Right hindlimb (tissue), 1 donor: ENCODE results near the gene SLCO4A1.
A peak's percentile ranks its signal among the peaks of the same experiment; 100 is the strongest.

Experiments used
- DNase-seq: peaks from one replicate; pipeline ENCODE4 v3.0.0-alpha.2; 2018

Gene SLCO4A1

DNA sequence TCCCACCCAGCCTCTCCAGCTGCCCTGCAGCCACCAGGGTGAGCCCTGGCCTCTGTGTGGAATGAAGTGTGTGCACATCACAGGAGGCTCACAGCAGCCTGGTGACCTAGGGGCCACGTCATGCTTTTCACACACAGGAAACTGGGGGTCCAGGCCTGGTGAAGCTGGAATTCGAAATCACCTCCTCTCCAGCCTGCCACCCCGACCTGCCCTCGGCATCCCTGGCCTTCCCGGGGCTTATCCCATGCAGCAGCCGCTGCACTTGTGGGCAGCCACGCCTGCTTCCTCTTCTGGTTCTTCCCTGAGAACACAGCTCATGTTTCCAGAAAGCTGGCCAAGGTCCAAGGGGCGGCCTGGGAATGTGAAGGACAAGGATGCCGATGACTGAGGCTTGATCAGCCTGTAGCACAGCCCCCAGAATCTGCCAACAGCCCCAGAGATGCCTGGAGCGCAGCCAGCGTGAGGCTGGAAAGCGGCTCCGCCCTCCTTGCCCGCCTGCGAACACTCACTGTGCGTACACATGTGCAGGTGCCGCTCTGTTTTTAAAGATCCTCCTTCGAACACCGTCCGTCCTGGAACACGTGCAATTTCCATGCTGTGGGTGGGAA is 62.1 kb downstream of the SLCO4A1 start:
- peak; percentile 95 for DNase-seq

DNA sequence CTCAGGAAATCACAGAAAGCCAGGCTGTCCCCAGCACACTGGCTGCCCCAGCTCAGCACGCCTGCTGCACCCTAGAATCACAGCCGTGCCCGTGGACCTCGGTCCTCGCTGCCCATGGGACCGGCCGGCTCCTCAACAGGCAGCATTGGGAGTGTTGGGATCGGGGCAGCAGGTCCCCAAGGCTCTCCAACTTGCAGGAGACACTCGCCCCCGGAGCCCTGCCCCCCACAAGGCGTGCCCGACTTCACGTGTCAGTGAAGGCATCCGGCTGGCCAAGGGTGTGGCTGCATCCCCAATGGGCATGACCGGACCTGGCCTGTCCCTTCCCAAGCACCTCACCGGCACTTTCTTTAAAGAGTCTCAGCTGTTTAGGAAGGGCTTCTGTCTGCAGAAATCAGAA is 63.3 kb downstream of the SLCO4A1 start:
- no peak for DNase-seq

DNA sequence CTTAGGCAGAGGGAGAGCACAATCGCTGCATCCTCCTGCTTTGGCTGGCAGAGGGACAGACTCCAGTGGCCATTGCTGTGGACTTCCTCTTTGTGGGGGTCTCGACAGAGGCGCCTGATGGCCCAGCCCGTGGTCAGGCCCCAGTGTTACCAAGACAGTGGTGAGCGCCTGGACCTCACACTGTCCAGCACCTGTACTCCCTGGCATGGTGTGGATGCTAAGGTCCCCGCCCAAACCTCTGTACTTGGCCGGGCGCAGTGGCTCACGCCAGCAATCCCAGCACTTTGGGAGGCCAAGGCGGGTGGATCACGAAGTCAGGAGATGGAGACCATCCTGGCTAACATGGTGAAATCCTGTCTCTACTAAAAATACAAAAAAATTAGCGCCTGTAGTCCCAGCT is 64.0 kb downstream of the SLCO4A1 start:
- no peak for DNase-seq

DNA sequence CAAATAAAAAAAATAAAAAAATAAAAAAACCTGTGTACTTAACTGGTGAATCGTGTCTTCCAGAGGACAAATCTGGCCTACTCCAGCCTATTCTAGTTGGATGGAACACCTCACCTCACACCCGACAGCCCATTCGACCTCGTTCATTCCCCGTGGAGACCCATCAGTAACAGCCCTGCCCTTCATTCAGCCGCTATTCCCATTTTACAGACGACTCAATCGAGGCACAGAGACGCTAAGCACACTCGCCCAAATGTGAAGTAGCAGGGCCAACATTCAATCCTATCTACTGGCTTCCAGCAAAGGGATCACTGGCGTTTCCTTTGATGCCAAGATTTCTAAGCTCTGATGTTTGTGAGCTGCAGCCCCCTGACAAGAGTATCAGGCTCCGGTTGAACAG is 64.6 kb downstream of the SLCO4A1 start:
- DNase-seq, result no peak

DNA sequence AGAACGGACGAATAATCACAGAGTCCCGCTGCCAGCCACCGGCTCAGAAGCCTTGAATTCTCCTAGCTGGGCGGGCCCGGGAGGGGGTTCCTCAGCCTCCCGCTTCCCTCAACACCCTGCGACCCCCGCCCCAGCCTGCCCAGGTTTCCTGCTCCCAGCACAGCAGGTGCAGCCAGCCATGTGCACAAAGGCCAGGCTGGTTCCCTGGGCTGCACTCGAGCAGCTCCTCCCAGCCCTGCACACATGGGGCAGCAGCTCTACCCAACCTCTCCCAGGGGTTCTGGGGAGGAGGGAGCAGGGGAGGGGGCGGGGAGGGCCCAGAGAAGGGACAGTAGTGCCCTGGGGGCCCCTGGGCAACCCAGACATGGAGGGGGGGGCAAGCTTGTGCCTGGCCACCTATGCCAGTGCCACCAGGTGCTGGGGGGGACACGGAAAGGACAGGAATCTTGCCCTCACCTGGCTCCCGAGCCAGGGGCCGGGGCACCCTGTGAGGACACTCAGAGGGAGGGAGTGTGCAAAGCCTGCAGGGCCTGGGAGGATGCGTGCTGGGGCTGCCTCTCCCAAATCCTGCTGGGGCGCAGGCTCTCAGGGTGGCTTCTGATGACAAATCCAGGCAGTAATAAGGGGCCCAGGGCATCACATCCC is 65.1 kb downstream of the SLCO4A1 start:
- DNase-seq, result no peak

DNA sequence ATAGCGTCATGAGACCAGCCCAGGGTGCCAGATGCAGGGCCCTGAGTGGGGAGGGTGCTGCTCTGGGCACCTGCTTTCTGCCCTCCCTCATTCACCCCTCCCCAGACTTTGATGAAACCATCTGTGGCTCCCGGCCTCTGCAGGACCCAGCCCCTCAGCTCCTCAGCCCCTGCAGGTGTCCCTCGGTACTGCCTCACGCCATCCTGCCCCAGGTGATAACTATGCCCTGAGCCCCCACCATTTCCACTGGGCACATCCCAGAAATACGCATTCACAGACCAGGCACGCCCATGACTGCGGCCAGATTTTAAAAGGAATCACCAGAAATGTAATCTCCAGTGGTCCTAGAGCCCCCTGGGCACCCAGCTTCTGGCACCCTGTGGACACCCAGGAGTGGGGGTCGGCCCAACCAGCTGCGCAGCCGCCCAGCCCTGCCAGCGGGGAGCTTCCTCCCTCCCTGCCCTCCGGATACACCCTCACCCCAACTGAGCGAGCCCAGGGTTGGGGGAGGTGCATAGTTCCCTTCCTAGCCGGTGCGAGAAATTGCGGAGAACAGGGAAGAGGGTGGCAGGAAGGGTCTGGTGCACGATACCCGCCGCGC is 65.7 kb downstream of the SLCO4A1 start:
- DNase-seq, result no peak

DNA sequence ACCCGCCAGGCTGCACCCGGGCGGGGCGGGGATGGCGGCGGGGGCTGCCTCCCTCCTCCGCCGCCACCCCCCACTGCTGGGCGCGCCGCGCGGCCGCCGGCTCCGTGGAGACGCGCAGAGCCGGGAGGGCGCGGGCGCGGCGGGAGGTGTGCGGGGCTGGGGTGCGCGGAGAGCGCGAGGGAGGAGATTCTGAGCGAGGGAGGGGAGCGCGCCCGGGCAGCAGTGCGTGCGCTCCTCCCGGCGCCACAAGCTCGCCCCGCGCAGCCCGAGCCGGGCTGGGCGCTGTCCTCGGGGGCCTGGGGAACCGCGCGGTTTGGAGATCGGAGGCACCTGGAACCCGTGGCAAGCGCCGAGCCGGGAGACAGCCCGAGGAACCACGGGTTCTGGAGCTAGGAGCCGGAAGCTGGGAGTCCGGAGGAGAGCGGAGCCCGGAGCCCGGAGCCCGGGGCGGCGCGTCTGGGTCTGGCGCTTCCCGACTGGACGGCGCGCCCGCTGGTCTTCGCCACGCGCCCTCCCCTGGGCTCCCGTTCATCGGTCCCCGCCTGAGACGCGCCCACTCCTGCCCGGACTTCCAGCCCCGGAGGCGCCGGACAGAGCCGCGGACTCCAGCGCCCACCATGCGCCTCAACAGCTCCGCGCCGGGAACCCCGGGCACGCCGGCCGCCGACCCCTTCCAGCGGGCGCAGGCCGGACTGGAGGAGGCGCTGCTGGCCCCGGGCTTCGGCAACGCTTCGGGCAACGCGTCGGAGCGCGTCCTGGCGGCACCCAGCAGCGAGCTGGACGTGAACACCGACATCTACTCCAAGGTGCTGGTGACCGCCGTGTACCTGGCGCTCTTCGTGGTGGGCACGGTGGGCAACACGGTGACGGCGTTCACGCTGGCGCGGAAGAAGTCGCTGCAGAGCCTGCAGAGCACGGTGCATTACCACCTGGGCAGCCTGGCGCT is 66.6 kb downstream of the SLCO4A1 start, which contains the start of gene NTSR1:
NTSR1 (plus strand) TSS at position 246 of the 946 bp plus-strand sequence; CDS start at position 618, 372 bp downstream.
- no peak for DNase-seq

DNA sequence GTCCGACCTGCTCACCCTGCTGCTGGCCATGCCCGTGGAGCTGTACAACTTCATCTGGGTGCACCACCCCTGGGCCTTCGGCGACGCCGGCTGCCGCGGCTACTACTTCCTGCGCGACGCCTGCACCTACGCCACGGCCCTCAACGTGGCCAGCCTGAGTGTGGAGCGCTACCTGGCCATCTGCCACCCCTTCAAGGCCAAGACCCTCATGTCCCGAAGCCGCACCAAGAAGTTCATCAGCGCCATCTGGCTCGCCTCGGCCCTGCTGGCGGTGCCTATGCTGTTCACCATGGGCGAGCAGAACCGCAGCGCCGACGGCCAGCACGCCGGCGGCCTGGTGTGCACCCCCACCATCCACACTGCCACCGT is 67.2 kb downstream of the SLCO4A1 start:
- DNase-seq, result no peak

DNA sequence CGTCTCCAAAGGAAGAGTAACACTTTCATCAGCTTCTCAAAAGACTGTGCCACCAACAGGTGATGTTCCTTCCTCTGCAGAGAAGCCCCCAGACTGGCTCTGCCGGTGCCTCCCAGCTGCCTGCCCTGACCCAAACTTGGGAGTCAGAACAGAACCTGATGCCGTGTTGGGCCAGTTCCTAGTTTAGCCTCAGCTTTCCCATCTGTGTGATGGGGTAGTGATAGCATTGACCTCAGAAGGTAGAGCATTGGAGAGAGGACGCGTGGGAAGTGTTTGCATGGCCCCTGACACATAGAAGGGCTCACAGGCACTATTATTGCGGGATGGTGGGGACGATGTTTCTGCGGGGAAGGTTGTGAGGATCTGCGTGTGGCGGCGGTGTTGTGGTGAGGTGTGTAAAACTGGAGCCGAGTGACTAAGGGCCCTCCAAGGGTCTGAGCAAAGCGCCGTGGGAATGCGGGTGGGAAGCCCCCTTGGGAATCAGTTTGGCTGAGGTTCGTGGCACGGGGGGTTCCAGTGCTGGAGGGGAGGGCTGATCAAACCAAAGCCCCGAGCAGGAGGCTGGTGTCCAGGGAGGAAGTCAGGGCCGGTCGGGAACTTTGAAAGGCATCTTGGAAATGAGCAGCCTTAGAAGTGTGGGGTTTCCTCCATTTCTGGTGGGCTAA is 68.0 kb downstream of the SLCO4A1 start:
- DNase-seq, result no peak

DNA sequence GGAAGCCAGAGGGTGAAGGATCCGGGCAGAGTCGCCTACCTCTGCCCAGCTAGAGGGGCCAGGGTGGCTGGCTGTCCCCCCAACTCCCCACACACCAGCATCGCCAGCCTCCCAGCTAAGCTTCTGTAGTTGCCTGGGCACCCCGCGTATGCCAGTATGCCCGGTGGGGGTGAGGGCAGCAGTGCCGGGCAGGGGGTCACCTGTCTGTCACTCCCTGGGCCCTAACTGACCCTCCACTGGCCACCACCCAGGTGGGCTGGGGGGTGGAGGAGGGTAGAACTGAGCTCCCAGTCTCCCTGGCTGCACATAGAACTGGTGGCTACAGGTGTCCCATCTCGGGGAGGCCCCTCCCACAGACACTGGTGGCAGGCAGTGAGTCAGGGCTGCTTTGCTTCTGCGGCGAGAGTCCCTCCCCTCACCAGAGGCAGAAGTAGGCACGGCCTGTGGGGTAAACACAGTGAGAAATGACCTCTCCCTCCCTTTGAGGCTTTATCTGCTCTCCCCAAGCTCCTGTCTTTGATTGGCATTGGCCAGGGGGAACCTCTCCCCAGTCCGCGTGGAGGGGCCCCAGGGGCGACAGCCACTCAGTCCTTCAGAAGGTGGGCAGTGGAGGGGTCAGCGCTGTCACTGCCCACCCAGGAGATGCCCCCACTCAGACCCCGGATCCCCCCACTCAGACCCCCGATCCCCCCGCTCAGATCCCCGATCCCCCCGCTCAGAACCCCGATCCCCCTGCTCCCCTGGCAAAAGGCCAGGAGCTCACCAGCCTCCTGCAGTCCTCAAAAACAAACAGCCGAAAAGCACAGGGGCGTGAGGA is 68.8 kb downstream of the SLCO4A1 start:
- DNase-seq, result no peak

DNA sequence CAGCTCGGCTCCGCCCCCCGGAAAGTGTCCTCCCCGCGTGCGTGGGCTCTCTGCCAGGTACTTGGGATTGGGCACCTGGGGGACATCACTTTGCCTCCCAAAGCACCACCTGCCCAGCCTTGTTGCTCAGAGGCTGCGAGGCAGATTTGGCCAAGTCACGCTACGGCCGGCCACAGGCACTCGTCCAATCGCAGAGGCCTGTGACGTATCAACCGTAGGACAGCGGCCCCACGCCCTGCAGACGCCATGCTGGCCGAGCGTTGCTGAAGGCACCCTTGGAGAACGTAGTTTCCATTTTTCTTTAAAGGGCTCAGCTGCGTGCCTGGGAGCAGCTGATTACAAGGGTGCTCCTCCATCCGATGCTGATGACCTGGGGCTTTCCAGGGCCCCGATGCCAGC is 69.4 kb downstream of the SLCO4A1 start:
- DNase-seq, result no peak

DNA sequence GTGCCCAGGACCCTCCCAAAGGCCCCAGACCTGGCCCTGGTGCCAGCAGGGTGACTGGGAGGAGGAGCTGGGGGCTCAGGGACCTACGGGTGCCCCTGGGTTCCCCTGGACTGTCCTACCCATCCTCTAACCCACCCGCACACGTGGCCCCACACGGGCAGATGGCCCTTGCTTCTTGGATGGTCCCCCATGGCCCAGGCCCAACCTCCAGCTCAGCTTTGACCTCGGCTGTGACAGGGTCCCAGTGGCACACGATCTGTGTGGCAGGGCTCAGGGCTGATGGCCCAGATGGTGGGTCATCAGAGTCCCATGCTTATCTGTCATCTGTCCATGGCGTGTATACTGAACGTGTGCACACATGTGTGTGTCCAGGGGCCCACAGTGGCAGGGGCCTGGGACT is 70.3 kb downstream of the SLCO4A1 start:
- no peak for DNase-seq

DNA sequence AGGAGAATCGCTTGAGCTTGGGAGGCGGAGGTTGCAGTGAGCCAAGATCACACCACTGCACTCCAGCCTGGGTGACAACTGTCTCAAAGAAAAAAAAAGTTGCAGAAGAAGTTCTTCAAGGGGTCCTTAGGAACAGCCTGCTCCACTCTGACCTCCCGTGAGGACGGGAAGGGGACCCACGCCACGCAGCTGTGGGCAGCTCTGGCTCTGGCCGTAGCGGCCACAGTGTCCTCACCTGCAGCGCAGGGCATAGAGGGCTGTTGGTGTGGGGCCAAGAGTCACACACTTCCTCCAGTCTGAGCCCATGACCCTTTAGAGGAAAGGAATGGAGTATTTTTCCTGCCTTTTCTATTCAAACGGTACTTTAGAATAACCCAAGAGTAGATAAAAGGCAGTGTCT is 71.7 kb downstream of the SLCO4A1 start:
- no peak for DNase-seq

DNA sequence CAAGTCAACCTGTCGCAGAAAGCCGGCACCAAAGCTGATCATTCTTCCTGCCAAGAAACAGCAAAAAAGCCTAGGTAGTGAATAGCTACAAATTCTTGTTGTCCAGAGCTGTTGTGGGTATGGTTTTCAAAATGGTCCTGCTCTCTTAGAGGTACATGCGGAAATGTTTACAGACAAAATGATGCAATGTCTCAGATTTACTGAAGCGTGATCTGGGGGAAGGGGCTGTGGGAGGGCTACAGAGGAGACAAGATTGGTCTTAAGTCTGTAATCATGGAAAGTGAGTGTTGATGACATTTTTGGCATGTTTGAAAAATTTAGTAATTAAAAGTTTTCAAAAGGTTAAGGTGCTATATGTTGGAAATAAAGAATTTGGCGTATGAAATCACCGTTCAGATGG is 72.5 kb downstream of the SLCO4A1 start:
- no peak for DNase-seq

DNA sequence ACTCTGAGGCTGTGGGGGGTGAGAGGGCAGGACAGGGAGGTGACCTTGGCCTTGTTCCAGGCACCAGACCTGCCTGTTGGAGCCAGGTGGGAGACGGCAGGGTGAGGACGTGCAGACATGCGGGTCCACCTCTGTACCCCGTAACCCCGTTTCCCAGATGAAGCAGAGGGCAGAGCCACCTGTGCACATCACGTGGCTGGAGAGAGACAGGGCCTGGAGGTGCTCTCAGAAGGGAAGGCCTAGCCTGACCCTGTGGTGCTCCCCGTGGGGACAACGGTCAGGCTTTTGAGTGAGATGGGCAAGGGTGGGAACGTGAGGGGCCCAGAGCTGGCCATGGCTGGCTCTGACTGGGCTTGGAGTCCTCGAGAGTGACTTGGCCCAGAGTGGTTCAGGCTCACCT is 72.9 kb downstream of the SLCO4A1 start:
- DNase-seq, result no peak

DNA sequence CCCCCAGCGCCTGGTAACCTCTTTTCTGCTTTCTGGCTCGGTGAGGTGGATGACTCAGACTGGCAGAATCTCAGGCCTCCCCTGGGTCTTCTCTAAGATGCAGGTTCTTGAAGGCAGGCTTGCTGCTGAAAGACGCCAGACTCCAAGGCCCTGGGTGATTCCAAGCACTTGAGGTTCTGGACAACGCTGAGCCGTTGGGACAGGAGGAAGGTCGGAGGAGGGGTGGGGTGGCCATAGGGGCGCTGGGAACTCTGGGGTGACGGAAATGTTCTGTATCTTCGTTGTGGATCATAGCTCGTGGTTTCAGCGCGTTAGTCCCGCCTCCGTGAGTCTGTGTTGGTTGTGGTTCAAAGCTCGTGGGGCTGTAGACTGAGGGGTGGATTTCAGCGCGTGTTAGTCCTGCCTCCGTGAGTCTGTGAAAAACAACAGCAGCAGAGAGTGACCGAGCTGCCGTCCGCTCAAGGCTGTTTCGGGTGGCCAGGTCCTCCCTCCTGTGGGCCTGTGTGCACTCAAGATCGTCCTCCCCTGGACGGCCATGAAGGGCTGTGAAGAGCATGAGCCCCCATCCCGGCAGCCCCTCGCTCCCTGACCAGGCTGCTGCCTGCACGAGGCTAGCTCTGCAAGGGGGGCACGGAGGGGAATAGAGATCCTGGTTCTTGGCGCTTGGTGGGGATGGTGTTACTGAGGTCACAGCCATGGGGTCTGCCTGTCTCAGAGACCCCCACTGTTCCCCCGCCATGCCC is 74.1 kb downstream of the SLCO4A1 start:
- DNase-seq, result no peak

DNA sequence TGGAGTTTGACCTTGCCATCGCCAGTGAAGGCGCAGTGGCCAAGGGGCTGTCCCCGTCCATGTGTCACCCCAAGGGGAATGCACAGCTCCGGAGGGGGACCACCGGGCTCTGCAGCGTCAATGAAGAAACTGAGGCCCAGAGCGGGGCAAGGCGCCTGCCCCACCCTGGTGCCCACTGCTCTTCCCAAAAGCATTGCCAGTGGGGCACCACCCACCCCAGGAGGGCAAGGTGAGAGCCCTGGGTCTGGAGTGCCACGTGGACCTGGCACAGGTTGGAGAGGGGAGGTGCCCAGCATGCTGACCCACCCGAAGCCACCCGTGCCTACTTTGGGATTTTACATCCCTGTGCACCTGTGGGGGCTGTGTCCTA is 74.6 kb downstream of the SLCO4A1 start:
- DNase-seq, result no peak

DNA sequence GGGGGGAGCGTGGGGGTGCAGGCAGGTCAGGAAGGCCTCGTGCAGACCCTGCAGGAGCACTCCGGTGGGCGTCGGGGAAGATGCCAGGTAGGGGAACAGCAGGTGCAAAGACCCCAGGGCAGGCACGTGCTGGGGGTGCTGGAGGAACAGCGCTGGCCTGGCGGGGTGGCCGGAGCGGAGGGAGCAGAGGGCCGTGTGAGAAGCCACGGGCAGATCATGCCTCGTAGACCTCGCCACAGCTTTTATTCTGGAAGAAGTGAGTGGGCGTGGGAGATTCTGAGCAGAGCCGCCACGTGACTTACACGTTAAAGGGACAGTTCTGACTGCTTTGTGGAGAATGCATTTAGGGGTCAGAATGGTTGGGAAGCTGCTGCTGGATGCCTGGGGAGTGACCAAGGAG is 75.6 kb downstream of the SLCO4A1 start:
- DNase-seq, result no peak

DNA sequence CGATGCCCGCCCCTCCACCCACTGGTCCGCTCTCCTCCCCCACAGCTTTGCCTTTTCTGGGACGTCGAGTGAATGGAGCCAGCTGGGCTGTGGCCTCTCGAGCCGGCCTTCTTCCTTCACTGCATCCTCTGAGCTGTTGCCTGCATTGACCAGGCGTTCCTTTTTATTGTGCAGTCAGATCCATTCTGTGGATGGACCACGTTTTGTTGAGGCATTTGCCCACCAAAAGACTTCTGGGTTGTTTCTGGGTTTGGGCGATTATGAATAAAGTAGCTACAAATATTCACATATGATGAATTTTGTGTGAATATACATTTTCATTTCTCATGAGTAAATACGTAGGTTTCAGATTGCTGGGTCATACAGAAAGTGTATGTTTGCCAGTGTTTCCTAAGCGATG is 76.2 kb downstream of the SLCO4A1 start:
- DNase-seq, result no peak

DNA sequence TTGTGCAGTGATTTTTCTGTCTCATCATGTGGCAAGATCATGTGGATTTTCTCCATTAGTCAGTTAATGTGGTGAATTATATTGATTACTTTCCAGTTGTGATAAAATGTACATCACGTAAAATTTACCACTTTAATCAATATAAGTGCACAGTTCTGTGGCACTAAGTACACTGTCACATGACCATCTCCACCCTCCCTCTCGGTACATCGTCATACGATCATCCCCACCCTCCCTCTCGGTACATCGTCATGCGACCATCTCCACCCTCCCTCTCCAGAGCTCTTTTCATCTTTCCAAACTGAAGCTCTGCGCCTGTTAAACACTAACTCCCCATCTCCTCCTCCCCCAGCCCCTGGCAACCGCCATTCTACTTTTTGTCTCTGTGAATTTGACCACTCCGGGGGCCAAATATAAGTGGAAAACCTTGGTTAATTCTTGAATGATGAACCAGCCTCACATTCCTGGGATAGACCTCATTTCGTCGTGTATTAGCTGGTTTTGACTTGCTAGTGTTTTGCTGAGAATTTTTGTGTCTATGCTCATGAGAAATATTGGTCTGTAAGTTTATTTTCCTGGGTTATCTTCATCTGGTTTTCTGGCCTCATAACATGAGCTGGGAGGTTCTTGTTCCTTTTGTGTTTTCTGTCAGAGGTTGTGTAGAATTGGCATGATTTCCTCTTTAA is 77.1 kb downstream of the SLCO4A1 start:
- DNase-seq, result no peak
